G401.6 (cell line): Measurements from ENCODE around the gene HSD17B8.

ENCODE experiments used
- FAIRE-seq: peaks from 2 replicates; lab custom pipeline; 2012; peaks lifted over from hg19 to GRCh38; lab: Jason Lieb, UNC

HSD17B8 gene

DNA sequence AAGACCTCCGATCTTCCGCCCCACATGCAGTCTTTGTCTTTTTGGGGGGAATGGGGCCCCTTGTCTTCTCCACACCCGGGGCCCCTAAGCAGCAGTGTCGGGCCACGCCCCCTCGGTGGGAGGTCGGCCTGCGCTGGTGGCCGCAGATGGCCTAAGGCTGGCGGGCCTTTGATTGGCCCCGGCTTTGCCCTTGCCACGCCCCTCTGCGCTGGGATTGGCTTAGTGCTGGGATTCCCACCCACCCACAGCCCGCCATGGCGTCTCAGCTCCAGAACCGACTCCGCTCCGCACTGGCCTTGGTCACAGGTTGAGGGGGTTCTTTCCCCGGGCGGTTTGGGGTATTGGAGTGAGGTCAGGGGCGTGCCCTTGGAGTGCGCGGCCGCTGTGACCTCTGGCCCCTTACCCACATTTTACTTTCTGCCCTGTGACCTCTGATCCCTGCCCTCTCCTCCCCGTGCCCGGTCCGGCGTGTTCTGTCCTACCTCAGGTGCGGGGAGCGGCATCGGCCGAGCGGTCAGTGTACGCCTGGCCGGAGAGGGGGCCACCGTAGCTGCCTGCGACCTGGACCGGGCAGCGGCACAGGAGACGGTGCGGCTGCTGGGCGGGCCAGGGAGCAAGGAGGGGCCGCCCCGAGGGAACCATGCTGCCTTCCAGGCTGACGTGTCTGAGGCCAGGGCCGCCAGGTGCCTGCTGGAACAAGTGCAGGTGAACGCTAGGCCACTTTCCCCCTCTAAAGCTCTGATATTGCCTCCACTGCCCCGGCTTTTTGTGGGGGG is at the start of gene HSD17B8:
Gene HSD17B8, plus strand, starts transcription at position 241 of the 776 bp plus-strand sequence. Its CDS starts 14 bp downstream, at position 255.
- FAIRE-seq: no peak

DNA sequence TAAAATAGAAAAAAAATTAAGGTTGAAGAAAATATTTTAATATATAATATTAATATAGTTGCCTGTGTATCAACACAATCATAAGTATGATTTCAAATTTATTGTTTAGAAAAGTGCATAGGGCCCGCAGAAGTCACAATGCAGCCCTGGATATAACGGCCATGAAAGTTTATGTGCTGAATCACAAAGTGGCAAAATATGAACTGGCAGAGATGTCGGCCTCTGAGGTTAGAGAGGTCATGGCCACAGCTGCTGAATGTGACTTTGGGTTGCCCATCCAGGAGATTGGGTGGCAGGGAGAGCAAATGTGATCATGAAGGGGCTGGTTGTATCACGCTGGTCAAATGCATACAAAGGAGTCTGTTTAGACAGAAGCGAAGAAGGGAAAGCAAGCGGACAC is 47.9 kb upstream of the HSD17B8 start:
- FAIRE-seq: no peak

DNA sequence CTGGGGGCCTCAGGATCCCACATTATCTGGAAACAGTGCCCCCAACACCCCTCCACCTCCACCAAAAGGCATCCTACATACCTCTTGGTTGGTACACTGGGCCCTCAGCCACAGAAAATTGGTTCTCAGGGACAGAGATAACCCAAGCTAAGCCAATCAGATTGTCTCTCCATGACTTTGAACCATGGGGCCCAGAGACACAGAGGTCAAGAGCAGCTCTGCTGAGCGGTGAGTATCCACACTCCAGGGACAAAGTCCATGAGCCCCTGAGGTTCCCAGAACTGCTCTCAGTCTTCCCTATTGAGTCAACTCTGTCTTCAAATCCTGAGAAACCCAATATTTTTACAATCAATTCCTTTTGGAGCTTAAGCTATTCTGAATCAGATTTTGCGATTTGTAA is 47.5 kb upstream of the HSD17B8 start:
- FAIRE-seq: no peak

DNA sequence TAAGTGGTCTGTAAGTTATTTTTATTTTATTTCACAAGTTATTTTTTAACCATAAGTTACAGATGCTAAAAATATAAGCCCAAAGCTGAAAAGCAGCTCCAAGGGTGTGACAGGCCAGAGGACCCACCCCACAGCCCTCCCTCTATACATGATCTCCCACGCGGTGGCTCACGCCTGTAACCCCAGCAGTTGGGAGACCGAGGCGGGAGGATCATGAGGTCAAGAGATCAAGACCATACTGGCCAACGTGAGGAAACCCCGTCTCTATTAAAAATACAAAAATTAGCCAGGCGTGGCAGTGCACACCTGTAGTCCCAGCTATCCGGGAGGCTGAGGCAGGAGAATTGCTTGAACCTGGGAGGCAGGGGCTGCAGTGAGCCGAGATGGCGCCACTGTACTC is 44.4 kb upstream of the HSD17B8 start:
- no peak for FAIRE-seq

DNA sequence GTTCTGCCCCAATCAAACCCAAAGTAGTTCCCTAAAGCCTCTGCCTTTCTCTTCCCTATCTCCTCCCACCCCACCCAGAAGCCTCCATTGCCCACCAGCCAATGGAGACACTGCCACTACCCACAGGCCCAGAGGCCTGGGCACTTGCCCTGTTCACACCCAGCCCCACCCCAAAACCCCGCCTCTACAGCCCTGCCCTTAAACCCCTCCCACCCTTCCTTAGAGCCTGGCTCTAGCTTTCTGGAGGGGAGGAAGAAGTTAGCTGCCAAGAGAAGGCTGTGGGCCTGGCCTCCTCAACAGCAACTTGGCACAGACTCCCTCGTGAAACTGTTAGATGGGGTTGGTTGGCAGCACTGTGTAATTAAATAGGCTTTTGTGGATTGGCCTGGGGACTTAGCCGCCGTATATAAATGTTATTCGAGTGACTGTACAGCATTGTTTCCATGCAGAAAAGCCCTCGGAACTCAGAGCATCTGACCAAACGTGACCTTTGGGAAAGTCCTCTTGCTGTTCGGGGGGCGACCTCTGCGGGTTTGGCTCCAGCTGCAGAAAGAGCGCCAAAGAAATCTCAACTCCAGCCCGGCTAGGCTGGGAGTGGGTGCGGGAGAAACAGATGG is 43.6 kb upstream of the HSD17B8 start:
- peak; percentile 94 for FAIRE-seq

DNA sequence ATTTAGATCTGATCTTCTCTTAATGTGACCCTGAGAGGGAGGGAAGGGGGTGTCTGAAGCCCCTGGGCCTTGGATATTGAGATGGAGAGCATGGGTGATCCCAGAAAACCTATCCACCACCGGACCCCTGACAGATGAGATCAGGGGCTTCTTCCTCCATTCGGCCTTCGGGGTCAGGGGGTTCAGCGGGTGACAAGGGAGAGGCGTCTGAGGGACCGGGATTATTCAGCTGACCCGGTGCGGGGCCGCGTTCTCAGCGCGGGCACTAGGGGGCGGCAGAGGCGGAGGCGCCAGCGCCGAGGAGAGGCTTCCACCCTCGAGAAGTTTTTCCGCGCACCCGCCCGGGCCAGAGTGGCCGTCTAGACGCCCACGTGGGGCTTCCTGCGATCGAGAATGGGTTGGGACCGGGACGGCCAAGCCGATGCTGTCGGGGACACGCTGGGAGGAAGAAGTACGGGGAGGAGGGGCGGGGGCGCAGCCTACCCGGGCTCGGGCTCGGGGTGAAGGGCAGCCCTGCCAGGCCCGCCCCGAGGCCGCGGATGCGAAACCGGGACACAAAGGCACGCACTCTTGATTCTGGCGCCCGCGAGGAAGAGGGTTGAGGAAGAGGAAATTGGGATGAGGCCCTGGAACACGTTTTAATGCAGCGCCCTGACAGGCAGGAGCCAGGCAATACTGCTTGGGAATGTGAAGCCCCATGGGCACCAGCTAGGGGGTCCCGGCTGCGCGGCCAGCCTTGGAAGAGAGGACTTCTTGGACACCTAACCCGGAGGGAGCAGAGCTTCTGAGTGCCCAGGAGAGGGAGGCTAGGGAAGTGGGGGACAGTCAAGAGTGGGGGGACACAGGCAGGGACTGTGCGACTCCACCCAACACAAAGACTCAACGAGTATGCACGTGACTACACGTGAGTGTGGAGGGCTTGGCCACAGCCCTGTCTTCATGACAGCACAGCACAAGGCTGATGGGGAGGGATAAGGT is 42.8 kb upstream of the HSD17B8 start:
- FAIRE-seq: no peak

DNA sequence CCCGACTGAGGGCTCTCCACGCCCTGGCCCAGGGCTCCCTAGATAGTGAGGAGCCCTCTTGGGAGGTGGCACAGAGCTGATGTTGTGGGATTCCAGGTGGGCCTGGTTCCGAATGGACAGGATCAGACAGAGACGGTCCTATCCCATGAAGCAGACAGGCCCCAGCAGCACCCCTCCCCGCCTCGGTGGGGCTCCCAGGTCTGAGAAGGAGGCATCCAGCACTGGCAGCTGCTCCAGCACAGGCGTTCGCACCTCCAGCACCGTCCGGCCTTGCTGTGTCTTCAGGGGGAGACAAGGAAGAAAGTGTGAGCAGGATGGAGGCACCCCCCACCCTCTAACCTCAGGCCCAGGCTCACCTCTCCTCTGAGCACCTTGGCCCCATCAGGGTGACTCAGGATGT is 40.9 kb upstream of the HSD17B8 start:
- no peak for FAIRE-seq

DNA sequence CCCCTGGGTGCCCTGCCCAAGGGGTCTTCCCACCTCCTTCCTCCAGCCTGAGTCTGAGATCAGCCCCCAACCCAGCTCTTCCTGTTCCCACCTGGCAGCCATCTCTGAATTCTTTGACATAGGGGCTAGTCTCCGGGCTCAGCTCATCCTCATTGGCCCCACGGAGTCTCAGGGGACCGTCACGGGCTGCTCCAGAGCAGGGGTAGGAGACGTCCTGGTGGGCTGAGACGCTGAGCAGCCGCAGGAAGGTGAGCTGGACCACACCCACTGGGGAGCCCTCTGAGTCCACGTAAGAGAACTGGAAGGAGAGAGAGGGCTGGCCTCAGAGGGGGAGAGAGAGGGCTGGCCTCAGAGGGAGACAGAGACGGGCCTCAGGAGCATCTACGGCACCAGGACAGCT is 40.3 kb upstream of the HSD17B8 start:
- no peak for FAIRE-seq

DNA sequence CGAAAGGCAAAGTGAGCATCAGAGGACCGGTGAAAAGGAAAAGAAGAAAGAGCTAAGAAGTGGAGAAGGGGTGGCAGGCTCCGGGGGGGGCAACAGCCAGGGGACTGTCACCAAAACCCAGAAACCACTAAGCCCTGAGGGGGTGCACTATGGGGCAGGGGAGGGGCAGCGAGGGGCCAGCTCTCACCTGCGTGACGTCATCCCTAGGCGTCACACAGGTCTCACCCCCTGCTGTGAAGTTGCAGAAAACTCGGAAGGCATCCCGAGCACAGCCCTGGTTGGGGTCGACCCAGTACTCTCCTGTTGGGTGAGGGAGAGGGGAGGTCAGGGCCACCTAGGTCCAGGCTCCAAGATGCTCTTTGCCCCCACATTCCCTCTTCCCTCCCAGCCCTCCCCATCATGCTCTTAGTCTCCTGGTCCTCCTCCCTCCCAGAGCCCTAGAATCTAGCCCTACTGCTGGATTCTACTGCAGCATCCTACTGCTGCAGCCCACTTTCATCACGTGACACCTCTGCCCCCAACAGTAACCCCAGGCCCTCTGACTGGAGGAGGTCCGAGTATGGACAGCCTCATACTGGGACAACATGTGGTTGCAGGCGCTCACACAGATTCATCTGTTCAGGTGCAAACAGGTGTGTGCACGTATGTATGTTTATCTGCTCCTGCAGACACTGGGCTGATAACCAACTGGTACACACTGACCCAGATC is 39.6 kb upstream of the HSD17B8 start:
- no peak for FAIRE-seq

DNA sequence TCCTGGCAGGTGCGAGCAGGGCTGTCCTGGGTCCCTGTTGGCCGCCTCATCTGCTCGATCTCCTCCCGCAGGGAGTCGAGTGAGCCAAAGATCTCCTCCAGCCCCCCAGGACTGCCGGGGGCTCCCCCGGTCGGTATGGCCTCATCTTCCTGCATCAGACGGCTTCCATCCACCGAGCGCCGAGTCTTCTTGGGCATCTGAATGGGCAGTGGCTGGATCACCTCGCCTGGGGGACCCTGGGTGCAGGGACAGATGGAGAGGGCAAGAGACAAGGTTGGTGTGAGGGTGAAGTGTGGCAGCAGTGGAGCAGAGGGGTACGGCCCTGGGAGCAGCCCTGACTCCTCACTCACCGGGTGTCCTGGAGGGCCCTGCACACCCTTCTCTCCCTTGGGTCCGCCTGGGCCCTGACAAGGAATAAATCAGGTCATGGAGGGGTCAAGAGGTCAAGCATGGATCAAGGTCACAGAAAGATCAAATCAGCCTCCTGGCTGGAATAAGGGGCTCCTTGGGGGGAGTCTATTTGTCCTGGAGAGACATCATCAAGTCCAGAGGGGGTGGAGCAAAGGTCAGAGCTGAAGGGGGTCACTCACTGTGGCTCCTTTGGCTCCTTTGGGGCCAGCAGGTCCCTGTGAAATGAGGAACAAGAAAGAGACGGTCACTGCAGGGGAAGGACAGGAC is 38.7 kb upstream of the HSD17B8 start:
- FAIRE-seq: no peak

DNA sequence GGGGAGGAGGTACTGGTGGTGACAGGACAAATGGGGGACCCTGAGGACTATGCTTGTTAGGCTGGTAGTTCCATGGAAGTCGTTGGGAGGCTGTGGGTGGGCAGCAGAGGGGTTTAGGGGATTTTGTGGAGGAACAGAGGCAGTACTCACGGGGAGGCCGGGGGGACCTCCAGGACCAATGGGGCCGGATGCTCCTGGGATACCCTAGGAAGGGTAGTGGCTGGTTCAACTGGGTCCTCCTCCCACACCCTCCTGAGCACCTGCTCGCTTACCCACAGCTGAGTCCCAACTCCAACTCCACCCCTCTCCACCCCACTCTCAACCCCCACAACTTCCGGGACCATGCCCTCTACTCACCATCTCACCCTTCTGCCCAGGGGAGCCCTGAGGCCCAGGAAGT is 38.1 kb upstream of the HSD17B8 start:
- no peak for FAIRE-seq

DNA sequence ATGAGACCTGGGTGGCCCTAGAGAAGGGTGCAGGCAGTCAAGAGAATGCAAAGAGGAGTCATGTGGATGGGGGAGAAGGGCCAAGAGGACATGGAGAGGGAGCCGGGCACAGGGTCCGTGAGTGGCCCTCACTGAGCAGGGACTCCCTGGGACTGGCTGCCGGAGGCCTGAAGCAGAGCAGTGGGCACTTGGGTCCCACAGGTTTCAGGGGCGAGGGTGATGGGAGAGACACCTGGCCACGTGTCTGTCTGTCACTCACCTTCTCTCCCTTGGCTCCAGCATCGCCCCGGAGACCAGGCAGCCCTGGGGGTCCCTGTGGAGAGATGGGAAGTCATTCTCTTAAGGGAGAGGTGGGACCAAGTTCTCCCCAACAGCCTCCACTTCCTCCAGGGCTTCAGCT is 37.6 kb upstream of the HSD17B8 start:
- no peak for FAIRE-seq

DNA sequence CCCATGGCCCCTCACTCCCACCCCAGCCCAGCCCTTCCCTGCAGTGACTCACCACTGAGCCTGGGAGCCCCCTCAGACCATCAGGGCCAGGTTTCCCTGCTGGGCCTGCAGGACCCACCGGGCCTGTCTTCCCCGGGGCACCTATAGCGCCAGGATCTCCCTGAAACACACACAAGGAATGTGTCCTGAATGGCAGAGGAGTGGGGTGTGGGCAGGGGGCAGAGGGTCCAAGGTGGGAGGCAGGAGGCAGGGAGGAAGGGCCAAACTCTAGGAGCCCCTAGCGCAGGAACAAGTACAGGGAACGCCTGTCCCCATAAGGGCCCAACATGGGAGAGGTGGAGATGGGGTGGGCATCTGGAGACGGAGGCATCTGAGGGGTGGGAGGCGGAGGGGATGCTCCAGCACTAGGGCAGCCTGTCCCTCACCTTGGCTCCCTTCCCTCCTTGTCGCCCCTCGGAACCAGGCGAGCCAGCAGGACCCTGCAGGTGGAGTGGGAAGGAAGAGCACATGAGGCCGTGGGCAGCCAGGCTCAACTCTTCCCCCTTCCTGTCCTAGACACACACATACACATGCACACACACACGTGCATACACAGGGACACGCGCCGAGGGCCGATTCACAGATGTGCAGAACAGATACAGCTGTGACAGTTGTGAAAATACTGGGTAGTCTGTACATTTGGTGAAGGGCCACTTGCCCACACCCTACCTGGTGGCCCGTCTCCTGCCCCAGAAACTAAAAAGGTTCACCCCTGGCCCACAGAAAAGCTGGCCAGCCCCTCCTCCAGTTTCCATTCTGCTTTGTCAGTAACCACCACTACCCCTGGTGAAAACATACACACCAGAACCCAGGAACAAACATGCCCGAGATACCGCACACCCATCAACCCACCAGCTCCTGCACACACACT is 36.8 kb upstream of the HSD17B8 start:
- no peak for FAIRE-seq

DNA sequence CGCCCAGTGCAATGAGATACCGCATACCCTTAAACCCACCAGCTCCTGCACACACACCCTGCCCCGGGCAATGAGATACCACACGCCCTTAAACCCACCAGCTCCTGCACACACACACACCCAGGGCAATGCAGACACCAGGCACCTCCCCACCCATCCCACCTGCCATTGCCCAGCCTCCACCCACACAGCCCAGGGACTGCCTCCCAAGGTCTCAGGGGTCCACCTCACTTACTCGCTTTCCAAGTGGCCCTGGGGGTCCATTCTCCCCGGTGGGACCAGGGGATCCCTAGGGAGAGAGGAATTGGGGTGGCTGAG is 36.2 kb upstream of the HSD17B8 start:
- no peak for FAIRE-seq

DNA sequence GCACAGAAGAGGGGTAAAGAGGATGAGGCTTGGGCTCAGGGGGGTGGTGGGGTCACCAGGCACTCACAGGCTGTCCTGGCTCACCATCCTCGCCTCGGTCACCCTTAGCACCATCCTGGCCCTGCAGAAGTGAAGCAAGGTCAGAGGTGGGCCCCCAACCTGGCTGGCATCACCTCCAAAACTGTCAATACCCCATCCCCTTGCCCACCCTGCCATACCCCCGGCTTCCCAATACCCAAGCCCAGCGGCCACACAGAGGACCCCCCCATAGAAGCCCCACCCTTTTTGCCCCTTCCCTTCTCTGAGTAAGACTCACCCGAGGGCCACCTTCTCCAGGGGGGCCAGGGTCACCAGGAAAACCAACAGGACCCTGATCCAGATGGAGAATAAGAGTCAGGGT is 35.8 kb upstream of the HSD17B8 start:
- no peak for FAIRE-seq

DNA sequence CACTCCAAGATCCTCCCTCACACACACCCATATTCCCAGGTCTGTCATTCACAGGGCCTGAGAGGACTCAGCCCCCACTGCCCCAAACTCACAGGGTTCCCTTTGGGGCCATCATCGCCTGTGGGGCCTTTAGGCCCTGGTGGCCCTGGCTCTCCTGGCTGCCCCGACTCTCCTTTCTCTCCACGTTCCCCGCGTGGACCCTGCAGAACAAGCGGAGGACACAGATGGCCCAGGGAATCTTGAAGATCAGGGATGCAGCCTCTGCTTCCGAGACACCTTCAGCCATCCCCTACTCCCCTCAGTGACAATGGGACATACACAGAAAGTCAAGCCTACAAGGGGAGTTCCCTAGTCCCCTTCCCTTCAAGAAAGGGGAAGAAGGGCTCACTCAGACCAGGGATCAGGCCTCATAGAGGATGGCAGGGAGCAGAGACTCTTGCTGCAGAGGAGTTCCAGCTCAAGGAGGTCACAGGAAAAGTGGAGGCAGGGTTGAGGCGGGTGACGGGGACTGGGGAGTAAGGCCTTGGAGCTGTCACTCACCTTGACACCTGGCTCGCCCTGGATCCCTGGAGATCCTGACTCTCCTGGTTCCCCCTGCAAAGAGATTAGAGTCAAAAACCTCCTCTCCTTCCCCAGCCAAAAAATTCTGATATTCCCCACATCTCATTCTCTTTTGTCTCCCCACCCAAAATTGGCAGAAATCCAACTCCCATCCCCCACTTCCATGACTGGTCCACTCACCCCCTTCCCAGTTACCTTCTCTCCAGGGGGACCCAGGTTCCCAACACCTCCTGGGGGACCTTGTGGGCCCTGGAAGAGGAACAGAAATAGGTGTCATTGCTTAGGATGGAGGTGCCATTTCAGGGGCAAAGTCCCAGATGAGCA is 34.9 kb upstream of the HSD17B8 start:
- no peak for FAIRE-seq

DNA sequence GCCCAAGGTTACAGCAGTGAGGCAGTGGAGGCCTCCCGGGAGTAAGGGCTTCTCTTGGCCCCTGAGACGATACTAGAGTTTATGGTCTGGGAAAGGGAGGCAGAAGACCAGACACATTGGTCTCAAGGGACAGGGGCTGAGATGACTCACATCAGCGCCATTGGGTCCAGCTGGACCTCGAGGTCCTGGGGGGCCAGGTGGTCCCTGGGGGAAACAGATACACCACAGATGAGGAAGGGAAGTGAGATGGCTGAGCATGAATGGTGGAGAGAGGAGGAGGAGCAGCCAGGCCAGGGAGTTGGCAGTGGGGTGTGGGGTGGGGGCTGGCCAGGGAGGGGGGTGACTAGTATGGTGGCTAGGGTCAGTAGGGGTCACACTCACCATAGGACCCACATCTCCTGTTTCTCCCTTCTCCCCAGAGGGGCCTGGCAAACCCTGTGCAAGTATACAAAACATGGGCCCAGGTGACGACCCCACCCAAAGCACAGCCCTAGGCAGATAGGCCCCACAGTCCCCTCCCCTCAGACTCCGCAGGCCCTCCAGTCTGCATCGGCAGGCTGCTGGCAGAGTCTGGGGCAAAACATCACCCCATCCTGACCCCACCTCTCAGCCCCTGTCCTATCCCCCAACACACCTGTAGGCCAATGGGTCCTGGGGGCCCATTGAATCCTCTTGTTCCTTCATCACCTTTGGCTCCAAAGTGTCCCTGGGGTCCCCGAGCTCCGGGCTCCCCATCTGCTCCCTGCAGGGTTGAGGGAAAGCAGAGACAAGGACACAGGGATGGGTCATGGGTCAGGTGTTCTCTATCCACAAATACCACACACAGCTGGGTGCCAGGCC is 34.1 kb upstream of the HSD17B8 start:
- no peak for FAIRE-seq

DNA sequence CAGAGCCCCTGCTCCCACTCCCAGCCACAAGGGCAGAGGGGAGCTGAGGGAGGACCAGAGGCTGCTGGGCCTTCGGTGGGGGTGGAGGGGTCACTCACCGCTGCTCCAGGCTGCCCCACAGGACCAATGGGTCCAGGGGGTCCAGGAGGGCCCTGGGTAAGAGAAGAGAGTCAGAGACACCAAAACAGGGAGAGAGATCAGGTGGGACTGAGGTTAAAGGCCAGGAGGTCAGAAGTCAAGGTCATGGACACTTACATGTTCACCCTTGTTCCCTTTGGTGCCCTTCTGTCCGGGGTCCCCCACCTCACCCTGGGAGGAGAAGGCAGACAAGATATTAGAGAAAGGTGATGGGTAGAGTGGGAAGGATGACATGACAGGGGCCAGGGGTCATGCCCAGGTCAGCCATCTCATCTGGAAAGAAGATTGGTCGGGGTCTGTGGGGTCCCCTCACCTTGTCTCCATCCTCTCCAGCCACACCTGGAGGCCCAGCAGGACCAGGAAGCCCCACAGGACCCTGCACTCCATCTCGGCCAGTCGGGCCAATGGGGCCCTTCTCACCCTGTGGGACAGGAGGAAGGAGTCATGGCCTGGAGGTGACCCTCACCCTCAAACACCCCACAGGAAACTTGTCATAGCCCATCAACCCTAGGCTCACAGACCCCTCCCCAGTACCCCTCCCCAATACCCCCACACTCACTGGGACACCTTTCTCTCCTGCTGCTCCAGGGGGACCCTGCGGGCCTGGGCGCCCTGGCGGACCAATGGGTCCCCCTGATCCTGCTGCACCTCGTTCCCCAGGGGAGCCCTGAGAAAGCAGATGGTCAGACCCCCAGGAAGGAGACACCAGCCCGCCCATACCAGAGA is 33.2 kb upstream of the HSD17B8 start:
- no peak for FAIRE-seq
